HG02938 (cell line): ENCODE measurements around the gene BEND5.

Experiments used
- ATAC-seq: cut with Tn5 transposase; IDR thresholded peaks from one replicate; pipeline ENCODE4 v1.9.1; 2021; ENCODE audit warnings: mild to moderate bottlenecking, moderate library complexity; ENCODE audit not compliant: unreplicated experiment

The BEND5 gene

GRCh38 chr1:48725341-48726046, 51.2 kb downstream of the BEND5 start:
- no peak for ATAC-seq

- ATAC-seq = no peak
These were observed 55.8 kb downstream of the BEND5 start for GRCh38 chr1:48720929-48721328.

GRCh38 chr1:48718705-48719104, 58.0 kb downstream of the BEND5 start:
- ATAC-seq = no peak

GRCh38 chr1:48718116-48718630, 58.5 kb downstream of the BEND5 start:
- ATAC-seq = no peak

- ATAC-seq = no peak
These were observed 59.6 kb downstream of the BEND5 start for GRCh38 chr1:48717082-48717481.

- no peak for ATAC-seq
These were observed 60.8 kb downstream of the BEND5 start for GRCh38 chr1:48715921-48716320.

- no peak for ATAC-seq
These were observed 65.8 kb downstream of the BEND5 start for GRCh38 chr1:48710915-48711314.

GRCh38 chr1:48710318-48710717, 66.4 kb downstream of the BEND5 start:
- no peak for ATAC-seq

GRCh38 chr1:48704736-48705135, 72.0 kb downstream of the BEND5 start:
- no peak for ATAC-seq

GRCh38 chr1:48701445-48701844, 75.2 kb downstream of the BEND5 start:
- peak; percentile 44 for ATAC-seq

GRCh38 chr1:48697066-48697707, 79.5 kb downstream of the BEND5 start:
- peak; percentile 42 for ATAC-seq

- no peak for ATAC-seq
These were observed 81.5 kb downstream of the BEND5 start for GRCh38 chr1:48695161-48695560.

GRCh38 chr1:48693674-48694320, 82.9 kb downstream of the BEND5 start:
- no peak for ATAC-seq

GRCh38 chr1:48693180-48693579, 83.5 kb downstream of the BEND5 start:
- ATAC-seq = no peak

- ATAC-seq = no peak
These were observed 84.5 kb downstream of the BEND5 start for GRCh38 chr1:48692235-48692634.

GRCh38 chr1:48691429-48692001, 85.2 kb downstream of the BEND5 start:
- peak; percentile 78 for ATAC-seq

- ATAC-seq = peak; percentile 78
These were observed 88.5 kb downstream of the BEND5 start for GRCh38 chr1:48688102-48688760.

GRCh38 chr1:48687282-48688045, 89.2 kb downstream of the BEND5 start:
- no peak for ATAC-seq

- ATAC-seq = no peak
These were observed 90.5 kb downstream of the BEND5 start for GRCh38 chr1:48686159-48686558.

- no peak for ATAC-seq
These were observed 92.3 kb downstream of the BEND5 start for GRCh38 chr1:48684381-48684780.
